DND-41 (cell line): Measurements from ENCODE around the gene CDC42SE2.

Experiments used
- CTCF ChIP-seq: IDR thresholded peaks from 2 replicates; pipeline ENCODE4 v1.5.1; 2012; ENCODE audit warnings: borderline replicate concordance, low read length, moderate library complexity, mild to moderate bottlenecking; ENCODE audit not compliant: poor library complexity, severe bottlenecking; ENCODE audit errors: extremely low read depth
- EZH2 ChIP-seq: IDR thresholded peaks from 3 replicates; pipeline ENCODE4 v1.6.1; 2012; ENCODE audit warnings: borderline replicate concordance, low read depth, mild to moderate bottlenecking, moderate library complexity, low read length, inconsistent platforms; ENCODE audit not compliant: severe bottlenecking

GRCh38 chr5:131416729-131417128 is 152.9 kb downstream of the CDC42SE2 start:
- TF ChIP-seq CTCF (no peak), EZH2 (no peak)
